NCI-H1417 treated with DMSO at 0.1 percent for 48 hours (cell line): ENCODE data around the gene FGFR3.

ENCODE experiments used
- DNase-seq: peaks from one replicate; lab custom pipeline; 2025; lab: John Stamatoyannopoulos, UW

Gene FGFR3

GRCh38 chr4:1788254-1788973 lies 4.7 kb upstream of the FGFR3 start:
- DNase-seq: no peak

- DNase-seq: no peak
These were observed 3.5 kb upstream of the FGFR3 start for GRCh38 chr4:1789552-1789951.

GRCh38 chr4:1790005-1790404 lies 3.1 kb upstream of the FGFR3 start:
- no peak for DNase-seq

- DNase-seq: no peak
These were observed 798 bp upstream of the FGFR3 start for GRCh38 chr4:1792158-1792831.

- DNase-seq: no peak
These were observed 375 bp downstream of the FGFR3 start for GRCh38 chr4:1793496-1793840.

GRCh38 chr4:1793940-1794808 lies 1.1 kb downstream of the FGFR3 start:
- DNase-seq: no peak

GRCh38 chr4:1794809-1795298 lies 1.8 kb downstream of the FGFR3 start:
- no peak for DNase-seq

GRCh38 chr4:1795299-1796195 lies 2.5 kb downstream of the FGFR3 start:
- no peak for DNase-seq

- DNase-seq: no peak
These were observed 3.6 kb downstream of the FGFR3 start for GRCh38 chr4:1796486-1797204.

GRCh38 chr4:1797298-1797860 lies 4.3 kb downstream of the FGFR3 start:
- no peak for DNase-seq

GRCh38 chr4:1797861-1798579 lies 4.9 kb downstream of the FGFR3 start:
- no peak for DNase-seq

- no peak for DNase-seq
These were observed 5.7 kb downstream of the FGFR3 start for GRCh38 chr4:1798580-1799386.

GRCh38 chr4:1799387-1800375 lies 6.6 kb downstream of the FGFR3 start:
- DNase-seq: no peak

GRCh38 chr4:1800805-1801204 lies 7.7 kb downstream of the FGFR3 start:
- no peak for DNase-seq

- DNase-seq: no peak
These were observed 8.3 kb downstream of the FGFR3 start for GRCh38 chr4:1801286-1801958.

GRCh38 chr4:1802151-1802715 lies 9.1 kb downstream of the FGFR3 start:
- no peak for DNase-seq
